GM18909 (cell line): Measurements from ENCODE around the gene KCNT2.

Experiments
- ATAC-seq: cut with Tn5 transposase; IDR thresholded peaks from one replicate; pipeline ENCODE4 v1.9.1; 2021; ENCODE audit warnings: mild to moderate bottlenecking; ENCODE audit not compliant: unreplicated experiment, poor library complexity

KCNT2 gene

GRCh38 chr1:196593955-196594354, 14.3 kb downstream of the KCNT2 start:
- no peak for ATAC-seq

GRCh38 chr1:196590959-196591358, 17.3 kb downstream of the KCNT2 start:
- ATAC-seq, result no peak

GRCh38 chr1:196590012-196590708, 18.1 kb downstream of the KCNT2 start:
- ATAC-seq, result no peak

- ATAC-seq, result no peak
Observed at GRCh38 chr1:196584696-196585095, 23.5 kb downstream of the KCNT2 start.

- no peak for ATAC-seq
Observed at GRCh38 chr1:196577386-196577785, 30.9 kb downstream of the KCNT2 start.

GRCh38 chr1:196573226-196573625, 35.0 kb downstream of the KCNT2 start:
- ATAC-seq, result no peak

- ATAC-seq, result no peak
Observed at GRCh38 chr1:196567238-196567637, 41.0 kb downstream of the KCNT2 start.

GRCh38 chr1:196563768-196564167, 44.5 kb downstream of the KCNT2 start:
- no peak for ATAC-seq

GRCh38 chr1:196559314-196559713, 48.9 kb downstream of the KCNT2 start:
- ATAC-seq, result no peak

GRCh38 chr1:196558411-196558810, 49.8 kb downstream of the KCNT2 start:
- peak; percentile 70 for ATAC-seq

- no peak for ATAC-seq
Observed at GRCh38 chr1:196557797-196558196, 50.4 kb downstream of the KCNT2 start.

- no peak for ATAC-seq
Observed at GRCh38 chr1:196550731-196551130, 57.5 kb downstream of the KCNT2 start.

- ATAC-seq, result no peak
Observed at GRCh38 chr1:196546272-196547111, 61.7 kb downstream of the KCNT2 start.

- ATAC-seq, result no peak
Observed at GRCh38 chr1:196545222-196545621, 63.0 kb downstream of the KCNT2 start.

GRCh38 chr1:196544617-196545016, 63.6 kb downstream of the KCNT2 start:
- ATAC-seq, result no peak

GRCh38 chr1:196543833-196544232, 64.4 kb downstream of the KCNT2 start:
- no peak for ATAC-seq

GRCh38 chr1:196538473-196538872, 69.8 kb downstream of the KCNT2 start:
- no peak for ATAC-seq

GRCh38 chr1:196535727-196536126, 72.5 kb downstream of the KCNT2 start:
- no peak for ATAC-seq

GRCh38 chr1:196531737-196532524, 76.3 kb downstream of the KCNT2 start:
- no peak for ATAC-seq

GRCh38 chr1:196527919-196528318, 80.3 kb downstream of the KCNT2 start:
- ATAC-seq, result no peak
